Measurements from ENCODE around the gene PTPRE.

Gene PTPRE

GRCh38 chr10:127978481-127978880 lies 71.6 kb downstream of the PTPRE start:
- Histone ChIP-seq H3K4me1 (ENCODE audit: control insufficient read depth, insufficient read depth, low read length) (peaks cover 3% of the 10 kb centered on the region), H3K4me3 (ENCODE audit: insufficient read depth, low read depth, low read length) (no peak overlapping the region), H3K27me3 (ENCODE audit: control insufficient read depth, insufficient read depth, low read length, poor library complexity, severe bottlenecking) (no peaks in the 10 kb centered on the region), H3K9me3 (ENCODE audit: control insufficient read depth, low read length) (no peaks in the 10 kb centered on the region), H3K27ac (ENCODE audit: insufficient read depth, low read depth, low read length, poor library complexity, severe bottlenecking) (no peak overlapping the region), H3K36me3 (ENCODE audit: control insufficient read depth, insufficient read depth, low read length) (no peaks in the 10 kb centered on the region)
- WGBS, 2 experiments: 88 to 93% methylated on average over 9 of the region's 9 CpGs

DNA sequence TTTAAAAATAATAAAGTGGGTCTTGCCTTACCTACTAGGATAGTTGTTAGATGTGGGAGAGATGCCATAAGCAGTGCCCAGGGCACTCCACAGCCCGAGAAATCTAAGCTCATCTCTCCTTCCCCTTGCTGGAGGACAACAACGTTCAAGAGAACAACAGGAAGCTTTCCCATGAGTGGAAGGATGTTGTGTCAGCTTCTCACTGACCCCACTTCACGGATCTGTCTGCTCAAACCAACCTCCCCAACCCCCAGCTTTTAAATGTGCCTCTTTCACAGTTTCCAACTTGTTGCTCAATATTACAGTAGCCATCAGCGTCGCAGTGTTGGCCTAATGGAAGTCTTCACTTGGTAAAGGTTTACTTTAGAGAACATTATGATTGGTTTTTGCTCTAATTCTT lies 72.1 kb downstream of the PTPRE start:
- Histone ChIP-seq H3K4me1 (ENCODE audit: control insufficient read depth, insufficient read depth, low read length) (peaks cover 3% of the 10 kb centered on the region), H3K27ac (ENCODE audit: insufficient read depth, low read depth, low read length, poor library complexity, severe bottlenecking) (no peak overlapping the region), H3K27me3 (ENCODE audit: control insufficient read depth, insufficient read depth, low read length, poor library complexity, severe bottlenecking) (no peaks in the 10 kb centered on the region), H3K36me3 (ENCODE audit: control insufficient read depth, insufficient read depth, low read length) (no peaks in the 10 kb centered on the region), H3K9me3 (ENCODE audit: control insufficient read depth, low read length) (no peaks in the 10 kb centered on the region), H3K4me3 (ENCODE audit: insufficient read depth, low read depth, low read length) (no peak overlapping the region)
- 83 to 90% methylated on average over 5 of the region's 5 CpGs for WGBS, 2 experiments

DNA sequence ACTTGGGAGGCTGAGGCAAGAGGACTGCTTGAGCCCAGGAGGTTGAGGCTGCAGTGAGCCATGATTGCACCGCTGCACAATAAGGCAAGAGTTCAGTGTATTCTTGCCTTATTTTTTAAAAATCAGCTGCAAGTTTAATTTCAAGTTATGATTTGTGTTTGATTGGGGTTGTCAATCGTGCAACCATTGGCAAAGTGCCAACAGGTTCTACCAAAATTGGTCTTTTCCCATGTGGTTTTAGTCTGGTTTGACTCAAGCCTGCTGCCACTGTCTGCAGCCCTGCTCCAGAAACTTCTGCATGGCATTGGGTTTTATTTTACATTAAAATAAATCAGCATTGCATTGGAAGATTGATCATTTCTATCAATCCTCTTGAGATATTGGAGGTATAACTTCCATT lies 72.7 kb downstream of the PTPRE start:
- H3K36me3 ChIP-seq (ENCODE audit: control insufficient read depth, insufficient read depth, low read length): no peaks in the 10 kb centered on the region
- 90 to 92% methylated on average over 2 of the region's 2 CpGs for WGBS, 2 experiments
- H3K9me3 ChIP-seq (ENCODE audit: control insufficient read depth, low read length): no peaks in the 10 kb centered on the region
- H3K4me1 ChIP-seq (ENCODE audit: control insufficient read depth, insufficient read depth, low read length): peaks cover 3% of the 10 kb centered on the region
- H3K27me3 ChIP-seq (ENCODE audit: control insufficient read depth, insufficient read depth, low read length, poor library complexity, severe bottlenecking): no peaks in the 10 kb centered on the region
- no peak overlapping the region for H3K27ac ChIP-seq (ENCODE audit: insufficient read depth, low read depth, low read length, poor library complexity, severe bottlenecking)
- no peak overlapping the region for H3K4me3 ChIP-seq (ENCODE audit: insufficient read depth, low read depth, low read length)

- Histone ChIP-seq H3K36me3 (ENCODE audit: control insufficient read depth, insufficient read depth, low read length) (no peaks in the 10 kb centered on the region), H3K27ac (ENCODE audit: insufficient read depth, low read depth, low read length, poor library complexity, severe bottlenecking) (no peak overlapping the region), H3K4me3 (ENCODE audit: insufficient read depth, low read depth, low read length) (no peak overlapping the region), H3K9me3 (ENCODE audit: control insufficient read depth, low read length) (no peaks in the 10 kb centered on the region), H3K4me1 (ENCODE audit: control insufficient read depth, insufficient read depth, low read length) (peaks cover 3% of the 10 kb centered on the region), H3K27me3 (ENCODE audit: control insufficient read depth, insufficient read depth, low read length, poor library complexity, severe bottlenecking) (no peaks in the 10 kb centered on the region)
- 95 to 96% methylated on average over 4 of the region's 4 CpGs for WGBS, 2 experiments
Measured at GRCh38 chr10:127980898-127981297, 74.0 kb downstream of the PTPRE start.

DNA sequence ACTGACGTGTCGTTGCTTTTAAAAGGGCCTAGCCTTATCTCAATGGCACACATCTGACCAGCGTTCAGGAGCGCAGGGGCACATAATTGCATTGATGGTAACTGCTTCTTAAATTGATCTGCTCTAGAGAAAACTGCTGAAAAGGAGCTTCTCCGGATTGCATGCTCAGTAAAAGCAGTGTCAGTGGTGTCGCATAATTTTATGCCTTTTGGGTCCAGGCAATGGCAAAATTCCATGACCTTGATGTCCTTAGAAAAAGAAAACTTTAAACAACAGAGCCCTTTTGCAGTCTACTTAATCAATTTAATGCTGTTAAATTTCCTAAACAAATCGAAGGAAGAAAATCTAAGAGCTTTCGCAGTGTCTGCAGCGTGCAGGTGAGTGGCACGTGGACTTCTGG lies 75.7 kb downstream of the PTPRE start:
- 89 to 91% methylated on average over 10 of the region's 10 CpGs for WGBS, 2 experiments
- H3K9me3 ChIP-seq (ENCODE audit: control insufficient read depth, low read length): no peaks in the 10 kb centered on the region

DNA sequence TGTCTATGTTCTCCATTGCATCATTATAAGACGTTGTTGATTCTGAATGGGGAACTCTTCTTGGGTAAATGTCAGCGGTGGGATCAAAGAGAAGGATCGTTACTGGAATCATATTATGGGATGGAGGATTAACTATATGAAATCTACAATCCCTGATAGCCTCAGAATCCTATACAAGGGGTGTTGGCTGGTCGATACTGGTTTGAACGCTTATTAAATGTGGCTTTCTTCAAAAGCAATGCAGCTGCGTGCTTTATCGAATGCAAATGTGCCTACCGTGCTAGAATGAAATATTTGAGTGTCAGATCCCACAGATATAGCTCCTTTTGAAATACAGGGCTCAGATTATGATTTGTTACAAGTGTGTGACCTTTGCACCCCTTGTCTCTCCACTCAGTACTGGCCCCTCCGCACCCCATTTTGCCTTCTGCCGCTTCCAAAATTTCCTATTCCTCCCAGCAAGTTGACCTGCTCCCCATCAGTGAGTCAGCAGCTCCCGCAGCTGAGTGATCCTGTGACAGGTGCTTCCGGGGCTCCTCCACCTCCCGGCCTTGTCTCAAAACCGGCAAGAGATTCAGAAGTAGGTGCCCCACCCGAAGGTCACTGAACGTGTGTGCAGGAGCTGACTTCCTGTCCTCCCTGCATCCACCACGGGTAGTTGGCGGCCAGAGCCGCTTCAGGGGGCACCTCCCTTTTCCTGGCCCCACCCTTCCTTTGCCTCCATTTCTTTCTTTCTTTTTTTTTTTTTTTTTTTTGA lies 76.6 kb downstream of the PTPRE start:
- Histone ChIP-seq H3K4me1 (ENCODE audit: control insufficient read depth, insufficient read depth, low read length) (peaks cover 10% of the 10 kb centered on the region), H3K36me3 (ENCODE audit: control insufficient read depth, insufficient read depth, low read length) (no peaks in the 10 kb centered on the region), H3K4me3 (ENCODE audit: insufficient read depth, low read depth, low read length) (no peak overlapping the region), H3K27me3 (ENCODE audit: control insufficient read depth, insufficient read depth, low read length, poor library complexity, severe bottlenecking) (no peaks in the 10 kb centered on the region), H3K27ac (ENCODE audit: insufficient read depth, low read depth, low read length, poor library complexity, severe bottlenecking) (no peak overlapping the region), H3K9me3 (ENCODE audit: control insufficient read depth, low read length) (no peaks in the 10 kb centered on the region)
- WGBS, 2 experiments: 90 to 91% methylated on average over 19 of the region's 19 CpGs

More for the DNA sequence above, 75.7 kb downstream of the PTPRE start:
- H3K4me1 ChIP-seq (ENCODE audit: control insufficient read depth, insufficient read depth, low read length): peaks cover 10% of the 10 kb centered on the region
- no peak overlapping the region for H3K27ac ChIP-seq (ENCODE audit: insufficient read depth, low read depth, low read length, poor library complexity, severe bottlenecking)
- H3K4me3 ChIP-seq (ENCODE audit: insufficient read depth, low read depth, low read length): no peak overlapping the region
- H3K27me3 ChIP-seq (ENCODE audit: control insufficient read depth, insufficient read depth, low read length, poor library complexity, severe bottlenecking): no peaks in the 10 kb centered on the region
- no peaks in the 10 kb centered on the region for H3K36me3 ChIP-seq (ENCODE audit: control insufficient read depth, insufficient read depth, low read length)

- Histone ChIP-seq H3K4me3 (ENCODE audit: insufficient read depth, low read depth, low read length) (no peak overlapping the region), H3K27ac (ENCODE audit: insufficient read depth, low read depth, low read length, poor library complexity, severe bottlenecking) (no peak overlapping the region), H3K36me3 (ENCODE audit: control insufficient read depth, insufficient read depth, low read length) (no peaks in the 10 kb centered on the region), H3K9me3 (ENCODE audit: control insufficient read depth, low read length) (no peaks in the 10 kb centered on the region), H3K27me3 (ENCODE audit: control insufficient read depth, insufficient read depth, low read length, poor library complexity, severe bottlenecking) (no peaks in the 10 kb centered on the region), H3K4me1 (ENCODE audit: control insufficient read depth, insufficient read depth, low read length) (peaks cover 10% of the 10 kb centered on the region)
- 92 to 94% methylated on average over 6 of the region's 6 CpGs for whole genome bisulfite sequencing, 2 experiments
Measured at GRCh38 chr10:127984945-127985344, 78.0 kb downstream of the PTPRE start.

DNA sequence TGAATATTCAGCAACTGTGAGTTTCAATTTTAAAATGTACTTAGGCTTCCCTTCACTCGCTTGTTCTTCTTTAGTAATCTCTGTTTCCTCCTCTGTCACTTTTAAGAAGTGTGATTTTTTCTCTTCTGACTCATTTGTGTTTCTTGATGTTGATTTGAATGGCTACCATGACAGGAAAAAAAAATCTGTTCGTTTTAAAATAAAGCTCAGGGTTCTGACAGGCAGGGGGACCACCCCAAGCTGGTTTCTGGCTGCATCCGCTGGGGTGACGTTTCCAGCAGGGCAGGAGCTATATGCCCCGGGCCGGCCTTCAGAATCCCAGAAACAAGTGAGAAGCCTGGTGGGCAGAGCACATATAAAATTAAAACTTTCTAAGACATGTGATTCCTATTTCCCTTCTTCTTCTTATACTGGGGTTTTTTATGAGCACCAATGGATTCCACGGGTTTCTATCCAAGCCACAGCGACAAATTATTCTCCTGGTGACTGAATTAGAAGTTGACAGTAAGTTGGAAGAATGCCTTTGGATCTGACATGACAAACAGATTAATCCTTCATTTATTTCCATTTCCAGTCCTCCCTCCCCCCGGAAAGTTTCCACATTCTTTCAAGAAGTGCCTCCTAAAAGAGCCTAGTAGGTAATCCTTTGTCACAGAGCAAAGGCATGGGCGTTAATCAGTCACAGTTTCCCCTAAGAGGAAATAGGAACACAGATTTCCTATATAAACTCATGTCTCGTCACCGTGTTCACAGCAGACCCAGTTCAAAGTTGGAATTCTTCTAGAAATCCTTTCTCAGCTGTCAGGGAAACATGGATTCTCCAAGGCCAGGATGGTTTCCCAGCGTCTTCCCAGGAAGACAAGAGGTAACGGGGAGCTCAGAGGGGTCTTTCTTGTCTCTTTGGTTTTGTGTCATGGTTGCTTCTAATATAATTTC lies 79.9 kb downstream of the PTPRE start:
- Histone ChIP-seq H3K9me3 (ENCODE audit: control insufficient read depth, low read length) (no peaks in the 10 kb centered on the region), H3K4me1 (ENCODE audit: control insufficient read depth, insufficient read depth, low read length) (peaks cover 10% of the 10 kb centered on the region), H3K27me3 (ENCODE audit: control insufficient read depth, insufficient read depth, low read length, poor library complexity, severe bottlenecking) (no peaks in the 10 kb centered on the region), H3K36me3 (ENCODE audit: control insufficient read depth, insufficient read depth, low read length) (no peaks in the 10 kb centered on the region), H3K4me3 (ENCODE audit: insufficient read depth, low read depth, low read length) (no peak overlapping the region), H3K27ac (ENCODE audit: insufficient read depth, low read depth, low read length, poor library complexity, severe bottlenecking) (no peak overlapping the region)
- WGBS, 2 experiments: 87% methylated on average over 14 of the region's 14 CpGs

DNA sequence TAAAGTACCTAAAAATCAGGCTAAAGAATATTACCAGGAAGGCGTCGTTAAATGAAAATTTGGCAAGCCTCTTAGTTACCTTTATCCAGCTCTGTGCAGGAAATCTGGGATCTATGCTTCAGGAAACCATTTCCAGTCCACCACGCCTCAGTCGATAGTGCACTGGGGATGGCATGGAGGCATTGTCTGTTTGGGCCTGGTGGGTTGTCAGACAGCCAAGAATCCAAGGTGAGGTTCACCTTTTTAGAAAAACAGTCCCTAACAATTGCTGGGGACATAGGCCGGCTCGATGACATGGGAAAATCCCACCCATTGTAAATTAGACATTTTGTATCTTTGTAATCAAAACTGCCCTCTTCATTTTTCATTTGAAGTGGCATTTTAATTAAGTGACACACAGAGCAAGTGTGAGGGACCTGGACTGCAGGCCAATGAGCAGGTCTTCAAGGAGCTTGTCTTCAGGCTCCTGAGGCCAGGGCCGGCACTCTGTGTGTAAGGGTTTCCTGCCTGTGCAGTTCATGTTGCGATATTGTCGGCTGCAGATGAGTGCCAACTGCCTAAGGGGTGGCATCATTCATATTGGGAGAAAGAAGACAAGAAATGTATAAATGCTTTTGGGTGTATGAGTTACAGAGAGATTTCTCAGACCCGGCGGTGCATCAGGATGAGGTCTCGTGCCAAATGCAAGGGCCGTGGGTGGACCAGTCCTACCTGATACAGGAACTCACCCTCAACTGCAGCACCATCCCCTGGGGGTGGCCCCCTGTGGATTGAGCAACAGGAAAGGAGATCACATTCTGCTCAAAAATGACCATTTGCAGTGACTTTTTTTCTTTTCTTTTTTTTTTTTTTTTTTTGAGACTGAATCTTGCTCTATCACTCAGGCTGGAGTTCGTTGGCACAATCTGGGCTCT lies 80.8 kb downstream of the PTPRE start:
- Histone ChIP-seq H3K4me1 (ENCODE audit: control insufficient read depth, insufficient read depth, low read length) (peaks cover 10% of the 10 kb centered on the region), H3K9me3 (ENCODE audit: control insufficient read depth, low read length) (no peaks in the 10 kb centered on the region), H3K4me3 (ENCODE audit: insufficient read depth, low read depth, low read length) (no peak overlapping the region), H3K27ac (ENCODE audit: insufficient read depth, low read depth, low read length, poor library complexity, severe bottlenecking) (no peak overlapping the region), H3K27me3 (ENCODE audit: control insufficient read depth, insufficient read depth, low read length, poor library complexity, severe bottlenecking) (no peaks in the 10 kb centered on the region), H3K36me3 (ENCODE audit: control insufficient read depth, insufficient read depth, low read length) (no peaks in the 10 kb centered on the region)
- WGBS, 2 experiments: 91 to 92% methylated on average over 12 to 14 of the region's 14 CpGs

Data from ectodermal cell (in vitro differentiated cells).